ENCODE measurements around the gene PRICKLE2. TPM values are rescaled to one million over a fixed set of nuclear protein-coding genes. Genes with fewer than 3 reads are reported as not detected.

The PRICKLE2 gene
- total RNA-seq, 4 donors from 2014 or later: 3.4 to 29.2 (median 12.6) TPM

DNA sequence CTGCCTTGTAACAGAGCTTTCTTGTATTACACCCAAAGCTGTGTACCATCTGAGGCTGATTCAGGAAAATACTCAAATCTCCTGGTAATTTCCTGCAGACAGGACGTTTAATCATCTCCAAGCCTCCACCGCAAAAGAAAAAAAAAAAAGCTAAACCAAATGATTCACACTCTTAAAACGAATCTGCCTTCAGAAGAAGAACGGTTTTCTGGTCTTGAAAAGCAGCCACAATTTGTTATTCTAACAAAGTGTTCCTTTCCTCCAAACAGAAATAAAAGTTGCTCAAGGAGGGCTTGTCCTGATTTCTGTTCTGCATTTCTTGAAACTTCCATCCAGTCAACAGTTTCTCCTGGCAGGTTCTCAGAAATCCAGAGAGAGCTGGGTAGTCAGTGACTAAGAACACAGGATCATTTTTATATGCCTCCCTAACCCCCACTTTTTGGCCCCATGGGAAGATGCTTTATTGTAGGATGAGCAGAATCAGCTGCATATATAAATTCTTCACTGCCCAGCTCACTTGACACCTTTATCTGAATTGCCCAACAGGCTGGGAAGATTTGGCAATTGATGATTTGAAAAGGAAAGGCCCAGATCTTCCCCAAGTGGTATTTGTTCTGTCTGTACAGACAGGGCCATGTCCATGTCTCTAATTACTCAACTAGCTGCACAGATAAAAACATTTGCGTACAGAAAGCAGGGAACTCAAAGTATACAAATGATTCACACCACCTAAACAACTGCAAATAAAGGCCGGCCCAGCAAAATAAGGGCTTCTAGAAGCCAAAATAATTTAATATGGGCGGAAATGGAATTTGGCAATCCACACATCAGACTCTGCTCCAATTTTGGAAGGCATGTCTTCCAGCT, 41.0 kb upstream of the PRICKLE2 start:
- peak overlapping the region; percentile 45 to 75 (median 66) for H3K4me3 ChIP-seq
- H3K9me3 ChIP-seq: no peaks in the 10 kb centered on the region
- H3K27ac ChIP-seq: peak overlapping the region; percentile 71 to 89 (median 89)
- H3K4me1 ChIP-seq: peaks cover 0 to 51% (median 16%) of the 10 kb centered on the region in 3 donors
- intact Hi-C loops (cut with DNase I): no loop called here
- 8 to 9% methylated on average over 7 of the region's 7 CpGs for WGBS, 2 donors
- H3K27me3 ChIP-seq: no peaks in the 10 kb centered on the region
- no peaks in the 10 kb centered on the region for H3K36me3 ChIP-seq
- DNase-seq: no peak
- TF ChIP-seq POLR2A (IDR thresholded peaks at IDR 0.05): no peak
- TF ChIP-seq, protein P1, sequence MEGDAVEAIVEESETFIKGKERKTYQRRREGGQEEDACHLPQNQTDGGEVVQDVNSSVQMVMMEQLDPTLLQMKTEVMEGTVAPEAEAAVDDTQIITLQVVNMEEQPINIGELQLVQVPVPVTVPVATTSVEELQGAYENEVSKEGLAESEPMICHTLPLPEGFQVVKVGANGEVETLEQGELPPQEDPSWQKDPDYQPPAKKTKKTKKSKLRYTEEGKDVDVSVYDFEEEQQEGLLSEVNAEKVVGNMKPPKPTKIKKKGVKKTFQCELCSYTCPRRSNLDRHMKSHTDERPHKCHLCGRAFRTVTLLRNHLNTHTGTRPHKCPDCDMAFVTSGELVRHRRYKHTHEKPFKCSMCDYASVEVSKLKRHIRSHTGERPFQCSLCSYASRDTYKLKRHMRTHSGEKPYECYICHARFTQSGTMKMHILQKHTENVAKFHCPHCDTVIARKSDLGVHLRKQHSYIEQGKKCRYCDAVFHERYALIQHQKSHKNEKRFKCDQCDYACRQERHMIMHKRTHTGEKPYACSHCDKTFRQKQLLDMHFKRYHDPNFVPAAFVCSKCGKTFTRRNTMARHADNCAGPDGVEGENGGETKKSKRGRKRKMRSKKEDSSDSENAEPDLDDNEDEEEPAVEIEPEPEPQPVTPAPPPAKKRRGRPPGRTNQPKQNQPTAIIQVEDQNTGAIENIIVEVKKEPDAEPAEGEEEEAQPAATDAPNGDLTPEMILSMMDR (IDR thresholded peaks at IDR 0.05): no peak

DNA sequence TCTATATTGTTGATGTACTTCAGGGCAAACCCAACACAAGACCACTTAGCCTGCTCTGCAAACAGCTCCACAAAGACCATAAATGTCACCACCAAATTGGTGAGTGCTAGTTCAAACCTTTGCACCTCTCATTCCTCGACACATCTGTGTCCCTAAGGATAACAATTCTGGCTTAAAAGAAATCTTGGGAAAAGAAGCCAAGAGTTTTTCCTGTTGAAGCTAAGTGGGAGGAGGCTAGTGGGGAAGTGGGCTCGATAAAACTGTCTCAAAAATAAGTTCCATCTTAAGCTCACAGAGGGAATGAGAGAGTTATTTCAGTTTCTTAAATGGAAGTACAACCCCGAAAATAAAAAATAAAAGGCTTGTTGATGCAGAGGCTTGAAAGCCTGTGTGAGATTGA, 40.4 kb upstream of the PRICKLE2 start:
- Histone ChIP-seq H3K9me3 (no peaks in the 10 kb centered on the region), H3K4me1 (peaks cover 0 to 57% (median 16%) of the 10 kb centered on the region in 3 donors), H3K4me3 (peak overlapping the region in 3 of 4 donors; percentile 28 to 75 (median 74)), H3K27me3 (no peaks in the 10 kb centered on the region), H3K27ac (peak overlapping the region; percentile 64 to 89 (median 80)), H3K36me3 (no peaks in the 10 kb centered on the region)
- intact Hi-C loops (cut with DNase I): no loop called here
- TF ChIP-seq, protein P1 (IDR thresholded peaks at IDR 0.05): no peak
- no peak for TF ChIP-seq POLR2A (IDR thresholded peaks at IDR 0.05)
- 18 to 36% methylated on average over 3 of the region's 3 CpGs for WGBS, 2 donors
- DNase-seq: no peak

DNA sequence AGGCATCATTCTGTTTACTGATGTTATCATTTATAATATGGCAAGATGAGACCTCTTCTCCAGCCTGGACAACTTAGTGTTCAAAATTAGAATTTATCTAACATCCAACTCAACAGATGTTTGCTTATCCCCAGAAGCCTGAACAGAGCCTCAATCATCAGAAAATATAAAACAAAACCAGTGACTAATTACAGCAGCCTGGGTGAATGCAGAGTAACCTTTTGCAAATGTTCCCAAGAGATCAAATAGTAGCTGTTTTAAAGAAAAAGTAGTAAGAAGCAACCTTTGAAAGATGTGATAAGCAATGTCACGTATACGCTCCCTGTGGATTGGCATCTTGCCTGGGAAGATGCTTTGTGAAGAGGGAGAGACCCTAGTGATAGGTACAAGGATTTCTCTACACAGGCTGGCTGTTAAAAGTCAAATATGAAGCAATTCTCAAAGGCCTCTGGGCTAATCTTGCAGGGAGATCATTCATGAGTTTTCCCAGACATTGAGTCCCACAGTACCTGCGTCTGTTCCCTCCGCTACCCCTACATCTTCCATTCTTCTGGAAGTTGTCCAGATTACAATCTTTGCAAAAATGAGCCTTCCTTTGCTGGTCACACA, 39.3 kb upstream of the PRICKLE2 start:
- DNase-seq: no peak
- WGBS, 2 donors: 79 to 90% methylated on average over 4 of the region's 4 CpGs
- no peaks in the 10 kb centered on the region for H3K9me3 ChIP-seq
- TF ChIP-seq, protein P1 (IDR thresholded peaks at IDR 0.05): no peak
- no peak for TF ChIP-seq POLR2A (IDR thresholded peaks at IDR 0.05)
- H3K4me3 ChIP-seq: peak overlapping the region in 1 of 4 donors; percentile 28
- no peaks in the 10 kb centered on the region for H3K27me3 ChIP-seq
- no peaks in the 10 kb centered on the region for H3K36me3 ChIP-seq
- H3K27ac ChIP-seq: peak overlapping the region in 2 of 4 donors; percentile 19 to 89
- H3K4me1 ChIP-seq: peaks cover 0 to 67% (median 16%) of the 10 kb centered on the region in 3 donors
- intact Hi-C loops (cut with DNase I): no loop called here

DNA sequence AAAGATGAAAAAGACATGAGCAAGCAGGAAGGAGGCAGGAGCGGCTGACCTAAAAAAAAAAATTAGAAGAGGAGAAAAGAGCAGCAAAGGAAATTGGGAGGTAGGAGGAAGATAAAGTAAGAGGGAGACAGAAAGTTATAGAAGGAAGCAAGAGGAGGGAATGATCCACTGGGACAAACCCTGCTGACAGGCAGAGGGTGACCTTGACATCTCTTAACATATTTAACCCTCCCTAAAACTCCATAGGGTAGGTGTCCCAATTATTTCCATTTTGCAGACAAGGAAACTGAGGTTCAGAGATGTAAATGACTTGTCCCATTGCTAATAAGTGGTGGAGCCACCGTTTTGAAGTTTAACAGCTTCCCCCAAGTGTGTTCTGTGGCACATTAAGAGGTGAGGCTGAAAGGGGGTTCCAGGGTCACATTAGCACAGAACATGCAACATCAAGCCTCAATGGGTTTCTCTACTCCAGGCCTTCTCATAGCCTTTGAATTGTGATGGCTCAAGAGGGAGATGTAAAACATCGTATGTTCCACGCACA, 37.4 kb upstream of the PRICKLE2 start:
- TF ChIP-seq, protein P1 (IDR thresholded peaks at IDR 0.05): peak in 1 of 6 experiments; percentile 27
- TF ChIP-seq POLR2A (IDR thresholded peaks at IDR 0.05): no peak
- intact Hi-C loops (cut with DNase I): no loop called here
- Histone ChIP-seq H3K36me3 (no peaks in the 10 kb centered on the region), H3K4me1 (peaks cover 0 to 58% (median 11%) of the 10 kb centered on the region in 3 donors), H3K27me3 (no peaks in the 10 kb centered on the region), H3K9me3 (no peaks in the 10 kb centered on the region), H3K27ac (no peak overlapping the region), H3K4me3 (no peak overlapping the region)
- DNase-seq: no peak
- WGBS, 2 donors: 84 to 93% methylated on average over 4 of the region's 4 CpGs

DNA sequence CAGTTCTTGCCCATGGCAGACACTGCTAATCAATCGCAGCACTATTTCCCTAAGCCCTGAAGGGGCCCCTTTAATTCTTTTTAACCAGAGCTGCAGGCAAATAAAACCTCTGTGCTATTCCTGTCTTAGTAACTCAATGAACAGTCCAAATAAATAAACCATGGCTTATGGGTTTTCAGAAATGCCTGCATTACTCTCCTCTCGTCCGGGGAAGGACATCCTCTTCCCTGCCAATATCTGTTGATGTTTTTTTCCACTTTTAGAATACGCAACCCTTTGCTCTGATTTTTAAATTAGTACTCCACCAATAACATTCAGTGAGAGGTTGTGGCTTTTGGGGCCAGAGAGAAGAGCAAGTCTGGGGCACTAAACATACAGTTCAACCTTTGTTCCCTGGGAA, 35.2 kb upstream of the PRICKLE2 start:
- Histone ChIP-seq H3K4me1 (peaks cover 0 to 52% (median 8%) of the 10 kb centered on the region in 3 donors), H3K4me3 (peak overlapping the region in 1 of 4 donors; percentile 16), H3K9me3 (no peaks in the 10 kb centered on the region), H3K27ac (peak overlapping the region in 3 of 4 donors; percentile 7 to 51 (median 37)), H3K27me3 (no peaks in the 10 kb centered on the region), H3K36me3 (no peaks in the 10 kb centered on the region)
- WGBS, 2 donors: 70 to 71% methylated on average over 4 of the region's 4 CpGs
- TF ChIP-seq, protein P1 (IDR thresholded peaks at IDR 0.05): no peak
- no peak for TF ChIP-seq POLR2A (IDR thresholded peaks at IDR 0.05)
- intact Hi-C loops (cut with DNase I): no loop called here
- no peak for DNase-seq
